GM15510 (cell line): ENCODE data around the gene BDKRB1.

ENCODE experiments used
- POLR2A ChIP-seq: IDR thresholded peaks from 3 replicates; pipeline ENCODE4 v1.6.1; 2011; ENCODE audit warnings: borderline replicate concordance; ENCODE audit not compliant: insufficient read length; ENCODE audit errors: extremely low read depth

Gene BDKRB1

DNA sequence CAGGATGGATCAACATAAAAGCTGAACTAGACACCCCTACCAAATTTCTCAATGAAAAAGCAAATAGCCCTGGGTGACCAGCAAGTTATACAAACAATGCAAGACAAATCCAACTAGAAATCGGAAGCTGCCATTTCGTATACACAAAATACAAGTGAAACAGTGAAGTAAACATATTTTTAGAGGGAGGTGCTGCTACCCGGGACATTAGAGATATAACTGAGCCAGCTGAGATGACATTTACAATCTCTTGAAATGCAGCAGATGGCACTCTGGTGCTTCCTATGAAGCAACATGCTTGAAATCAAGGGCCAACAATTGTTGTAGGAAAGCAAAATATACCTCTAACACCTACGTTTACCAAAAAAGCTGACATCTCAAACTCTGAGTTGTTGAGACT, 25.5 kb downstream of the BDKRB1 start:
- TF ChIP-seq POLR2A, result no peak

- TF ChIP-seq POLR2A, result no peak
These were observed 28.0 kb downstream of the BDKRB1 start for GRCh38 chr14:96284008-96284407.

- no peak for TF ChIP-seq POLR2A
These were observed 28.4 kb downstream of the BDKRB1 start for GRCh38 chr14:96284430-96284829.

DNA sequence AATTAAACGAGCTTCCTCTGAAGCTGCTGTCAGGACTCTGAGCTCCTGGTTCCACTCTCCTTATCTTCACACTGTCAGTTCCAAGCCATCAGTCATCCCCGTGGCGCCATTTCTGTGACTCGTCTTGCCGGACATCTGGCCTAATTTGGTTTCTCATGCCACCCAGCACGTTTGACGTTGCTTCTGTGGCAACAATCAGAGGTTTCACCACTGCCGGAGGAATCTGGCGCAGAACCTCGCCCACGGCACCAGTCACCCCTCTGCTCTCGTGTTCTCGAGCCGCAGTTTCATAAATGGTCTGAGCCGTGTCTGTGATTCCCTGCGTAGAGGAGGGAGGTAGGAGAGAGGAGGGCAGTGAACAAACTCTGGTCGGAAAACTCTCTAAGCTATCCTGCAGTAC, 29.7 kb downstream of the BDKRB1 start:
- TF ChIP-seq POLR2A, result no peak

GRCh38 chr14:96286251-96286650, 30.2 kb downstream of the BDKRB1 start:
- no peak for TF ChIP-seq POLR2A

GRCh38 chr14:96287856-96288255, 31.8 kb downstream of the BDKRB1 start:
- no peak for TF ChIP-seq POLR2A

DNA sequence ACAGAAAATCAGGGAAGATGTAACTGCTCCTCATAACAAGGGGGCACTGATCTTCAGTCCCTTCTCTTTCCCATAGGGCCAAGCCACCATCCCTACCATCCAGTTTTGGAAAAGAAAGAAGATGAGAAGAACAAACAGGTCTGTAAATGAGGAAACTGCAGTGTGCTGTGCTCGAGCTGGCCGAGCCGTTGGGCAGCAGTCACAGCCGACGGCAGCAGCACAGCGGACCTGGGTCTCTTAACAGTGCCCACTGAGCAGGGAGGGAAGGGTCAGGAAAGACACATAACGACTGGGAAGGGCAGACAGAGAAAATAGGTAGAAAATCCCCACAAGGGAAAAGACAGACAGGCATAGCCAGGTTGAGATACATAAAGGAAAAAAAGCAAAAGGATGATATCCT, 38.2 kb downstream of the BDKRB1 start:
- TF ChIP-seq POLR2A, result no peak

GRCh38 chr14:96297000-96297399, 41.0 kb downstream of the BDKRB1 start:
- TF ChIP-seq POLR2A, result no peak

DNA sequence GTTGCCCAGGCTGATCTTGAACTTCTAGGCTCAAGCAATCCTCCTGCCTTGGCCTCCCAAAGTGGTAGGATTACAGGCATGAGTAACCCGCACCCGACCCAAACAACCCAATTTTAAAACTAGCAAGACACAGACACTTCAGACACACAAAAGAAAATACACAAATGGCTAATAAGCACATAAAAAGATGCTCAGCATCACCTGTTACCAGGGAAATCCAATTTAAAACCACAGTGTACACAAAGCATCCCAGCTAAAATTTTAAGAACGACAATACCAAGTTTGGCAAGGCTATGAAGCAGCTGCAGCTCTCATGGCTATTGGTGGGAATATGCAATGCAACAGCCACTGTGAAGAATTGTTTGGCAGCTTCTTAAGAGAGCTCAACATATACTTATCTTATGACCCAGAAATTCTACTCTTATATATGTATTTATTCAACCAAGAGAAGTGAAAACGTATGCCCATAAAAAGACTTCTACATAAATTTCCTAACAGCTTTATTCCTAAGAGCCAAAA, 42.0 kb downstream of the BDKRB1 start:
- no peak for TF ChIP-seq POLR2A

- TF ChIP-seq POLR2A, result no peak
These were observed 43.4 kb downstream of the BDKRB1 start for GRCh38 chr14:96299441-96299840.

DNA sequence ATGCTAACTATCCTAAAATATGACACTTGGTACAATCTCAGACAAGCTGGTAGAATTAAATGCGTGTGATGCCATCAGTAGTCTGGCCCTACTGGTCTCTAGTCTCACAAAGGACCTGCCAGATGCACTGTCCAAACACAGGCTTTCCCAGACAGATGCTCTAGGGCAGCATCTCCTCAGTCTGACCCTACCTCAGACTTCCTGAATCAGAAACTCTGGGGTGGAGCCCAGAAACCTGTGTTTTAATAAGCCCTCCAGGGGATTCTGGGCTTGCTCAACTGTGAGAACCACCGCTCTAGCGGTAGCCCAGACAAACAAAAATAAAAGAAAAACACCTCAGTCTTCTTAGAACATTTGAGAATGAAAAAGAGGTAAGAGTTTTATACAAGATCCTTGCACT, 48.0 kb downstream of the BDKRB1 start:
- no peak for TF ChIP-seq POLR2A

- TF ChIP-seq POLR2A, result no peak
These were observed 48.9 kb downstream of the BDKRB1 start for GRCh38 chr14:96304956-96305355.

GRCh38 chr14:96307434-96307833, 51.4 kb downstream of the BDKRB1 start:
- TF ChIP-seq POLR2A, result no peak

- TF ChIP-seq POLR2A, result no peak
These were observed 53.3 kb downstream of the BDKRB1 start for GRCh38 chr14:96309133-96309895.

GRCh38 chr14:96309896-96310330, 53.9 kb downstream of the BDKRB1 start:
- no peak for TF ChIP-seq POLR2A

DNA sequence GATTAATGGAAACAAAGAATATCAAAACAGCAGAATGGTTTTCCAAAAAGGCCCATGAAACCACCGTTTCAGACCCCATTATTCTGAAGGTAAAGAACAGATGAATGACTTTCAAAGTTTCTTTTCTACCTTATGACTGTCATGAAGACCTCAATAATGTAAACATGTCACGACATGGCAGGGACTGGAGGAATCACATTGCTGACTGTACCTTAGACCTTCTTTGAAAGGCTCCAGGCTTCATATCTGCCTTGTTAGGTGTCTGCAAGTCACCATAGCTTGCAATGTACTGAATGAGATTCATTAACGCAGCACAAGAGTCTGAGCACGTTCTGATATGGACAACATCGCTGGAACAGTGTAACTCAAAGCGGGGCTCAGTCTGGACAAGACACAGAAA, 54.9 kb downstream of the BDKRB1 start:
- no peak for TF ChIP-seq POLR2A
